M059J (cell line): ENCODE measurements around the gene SPESP1. TPM values are rescaled to one million over a fixed set of nuclear protein-coding genes. Genes with fewer than 3 reads are reported as not detected.

Experiments used
- DNase-seq: peaks from one replicate; pipeline ENCODE4 v3.0.0-alpha.2; 2012; ENCODE audit warnings: low read depth
- total RNA-seq: library from RNA; depleted of rRNA; stranded (reverse); fragments of >200 nt; shearing (Covaris generic); gene quantifications from 2 replicates; pipeline ENCODE4 v1.2.3, GENCODE V29; 2014; rRNA removed

SPESP1 gene
- not detected in 2 replicates for total RNA-seq

DNA sequence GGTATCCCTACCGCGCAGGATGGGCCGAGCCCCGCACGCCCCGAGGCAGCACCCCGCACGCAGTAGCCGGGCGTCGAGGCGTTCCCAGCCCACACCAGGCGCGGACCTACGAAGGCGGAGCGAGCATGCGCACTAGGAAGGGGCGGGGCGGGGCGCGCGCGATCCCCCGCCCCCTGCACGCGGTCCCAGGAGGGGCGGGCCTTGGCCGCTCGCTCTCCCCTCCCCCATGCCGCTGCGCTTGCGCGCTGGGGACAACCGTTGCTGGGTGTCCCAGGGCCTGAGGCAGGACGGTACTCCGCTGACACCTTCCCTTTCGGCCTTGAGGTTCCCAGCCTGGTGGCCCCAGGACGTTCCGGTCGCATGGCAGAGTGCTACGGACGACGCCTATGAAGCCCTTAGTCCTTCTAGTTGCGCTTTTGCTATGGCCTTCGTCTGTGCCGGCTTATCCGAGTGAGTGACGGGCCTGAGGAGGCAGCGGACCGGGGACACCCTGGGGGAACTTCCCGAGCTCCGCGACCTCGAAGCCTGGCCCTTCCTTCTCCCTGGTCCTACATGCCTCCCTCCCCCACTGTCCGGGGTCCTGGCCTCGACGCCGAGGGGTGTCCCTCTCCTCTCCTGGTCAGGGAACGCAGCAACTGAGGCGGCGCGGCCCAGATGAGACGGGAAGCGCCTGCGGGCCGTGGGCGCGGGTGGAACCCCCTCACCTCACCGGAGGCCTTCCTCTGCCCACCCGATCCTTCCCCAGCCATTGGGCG is at the start of gene SPESP1:
Gene SPESP1, plus strand, starts transcription at position 258 of the 755 bp plus-strand sequence. Its CDS starts 129 bp downstream, at position 387.
- no peak for DNase-seq

DNA sequence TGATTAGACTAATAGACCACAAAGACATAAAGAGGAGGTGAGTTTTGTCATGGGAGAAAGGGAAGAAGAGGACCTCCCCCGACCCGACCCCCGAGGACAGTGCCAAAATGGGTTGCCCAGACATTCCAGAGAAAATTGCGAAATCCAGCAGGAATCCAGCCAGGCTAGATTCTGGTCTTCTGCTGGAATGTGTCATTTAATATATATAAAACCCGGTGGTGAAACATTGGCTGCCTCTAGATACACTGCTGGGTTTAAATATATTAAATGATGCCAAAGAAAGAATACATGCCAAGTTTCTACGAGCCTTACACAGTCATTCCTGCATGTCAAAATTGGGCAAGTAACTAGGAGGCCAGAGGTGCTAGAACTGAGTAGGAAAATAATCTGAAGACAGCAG is 45.3 kb upstream of the SPESP1 start:
- peak; percentile 15 for DNase-seq

DNA sequence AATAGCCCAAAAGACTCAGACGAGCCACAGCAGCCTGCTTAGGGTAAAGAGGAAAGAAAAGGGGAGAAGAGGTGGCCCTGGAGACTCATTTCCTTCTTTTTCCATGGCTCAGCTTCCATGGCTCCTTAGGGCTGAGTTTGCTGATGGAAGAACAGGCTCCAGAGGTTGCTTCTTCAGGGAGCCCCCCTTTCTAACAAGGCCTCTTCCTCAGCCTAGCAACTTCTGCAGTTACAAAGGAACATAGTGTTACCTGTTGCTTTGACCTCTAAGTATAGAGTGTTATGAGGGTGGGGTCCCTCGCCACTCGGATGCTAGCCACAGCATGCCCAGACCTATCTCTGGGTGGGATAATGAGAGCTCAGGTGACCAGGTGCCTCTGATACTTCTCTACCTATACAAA is 43.2 kb upstream of the SPESP1 start:
- no peak for DNase-seq

DNA sequence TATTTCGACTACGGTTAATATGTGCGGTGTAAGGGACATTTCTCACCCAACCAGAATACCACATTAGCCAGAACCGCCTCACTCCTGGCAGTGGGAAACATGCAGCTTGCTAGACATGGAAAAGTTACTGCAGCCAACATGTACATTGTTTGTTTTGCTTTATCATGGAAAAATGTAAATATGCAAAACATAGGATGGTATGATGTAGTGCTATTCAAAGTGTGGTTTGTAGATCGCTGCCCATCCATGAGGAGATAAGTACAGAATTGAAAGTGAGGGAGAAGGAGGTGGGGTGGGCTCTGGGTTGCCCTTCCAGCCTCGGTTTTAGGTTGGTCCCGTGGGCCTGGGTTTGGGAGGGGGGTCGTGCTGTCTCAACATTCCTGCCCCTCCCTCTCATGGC is 42.5 kb upstream of the SPESP1 start:
- no peak for DNase-seq

DNA sequence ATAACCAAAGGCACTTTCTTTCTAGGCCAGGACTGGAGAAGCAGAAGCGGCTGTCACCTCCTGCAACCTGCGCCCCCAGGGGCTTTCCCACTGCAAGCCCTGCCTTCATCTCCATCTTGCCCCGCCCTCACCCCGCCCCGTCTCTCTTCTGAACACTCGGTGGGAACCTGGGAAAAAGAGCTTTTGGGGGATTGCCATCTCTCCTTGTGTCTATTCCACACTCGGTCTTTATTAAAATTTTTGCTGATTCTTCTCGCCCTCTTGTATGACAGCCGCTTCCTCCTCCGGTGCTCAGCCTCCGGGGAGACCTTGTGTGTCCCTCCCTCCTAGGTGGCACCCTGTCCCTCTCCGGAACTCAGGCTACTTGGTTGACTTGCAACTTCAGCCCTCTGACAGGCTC is 41.9 kb upstream of the SPESP1 start:
- DNase-seq, result no peak

DNA sequence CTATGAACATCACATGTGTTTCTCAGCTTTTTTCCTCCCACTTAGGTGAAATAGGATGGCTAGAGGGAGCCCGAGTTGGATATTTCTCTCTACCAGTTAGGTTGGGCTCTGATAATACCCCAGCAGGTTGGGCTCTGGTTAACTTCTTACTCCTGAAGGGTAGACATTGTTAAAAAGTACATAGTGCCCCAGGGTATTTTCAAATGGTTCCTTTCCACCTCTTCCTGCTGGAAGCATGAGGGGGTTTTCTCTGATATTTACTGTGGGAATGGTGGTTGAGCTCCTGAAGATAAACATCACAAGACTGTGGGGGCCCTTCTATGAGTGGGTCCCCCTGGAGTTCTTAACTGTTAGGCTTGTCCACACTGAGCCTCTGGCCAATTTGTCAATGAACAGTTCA is 36.1 kb upstream of the SPESP1 start:
- peak; percentile 14 for DNase-seq

DNA sequence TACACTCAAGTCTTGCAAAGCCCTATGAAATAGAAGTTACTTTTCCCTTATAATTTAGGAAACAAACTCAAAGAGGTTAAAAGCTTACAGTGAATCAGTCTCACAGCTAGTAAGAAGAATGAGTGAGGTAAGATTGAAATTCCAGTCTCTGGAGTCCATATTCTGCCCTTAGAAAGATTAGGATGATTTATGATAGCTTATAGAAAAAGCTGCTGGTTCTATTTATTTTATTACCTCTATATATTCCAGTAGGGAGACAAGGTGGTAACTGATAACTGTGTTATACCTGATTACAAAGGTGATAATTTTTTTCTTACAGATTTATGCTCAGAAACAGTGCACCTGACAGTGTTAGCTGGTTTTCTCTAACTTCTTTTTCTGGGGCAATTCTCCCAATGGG is 34.1 kb upstream of the SPESP1 start:
- no peak for DNase-seq

DNA sequence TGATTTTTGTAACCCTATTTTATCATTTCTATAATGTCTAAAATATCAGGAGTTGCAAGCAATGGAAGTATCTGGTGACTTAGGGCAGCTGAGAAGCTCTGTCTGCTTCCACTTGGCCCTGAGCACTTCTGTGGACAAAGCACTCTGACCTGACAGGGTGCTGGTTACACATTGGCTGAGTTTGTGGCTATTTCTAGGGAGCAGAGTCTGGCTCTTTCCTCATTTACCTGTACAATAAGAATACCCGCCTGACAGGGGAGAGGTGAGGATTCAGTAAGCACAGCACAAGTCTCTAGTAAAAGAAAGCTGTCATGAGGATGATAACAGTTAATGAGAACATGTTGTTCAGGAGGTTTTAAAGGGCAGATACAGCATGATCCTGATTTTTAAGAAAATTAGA is 33.3 kb upstream of the SPESP1 start:
- no peak for DNase-seq

DNA sequence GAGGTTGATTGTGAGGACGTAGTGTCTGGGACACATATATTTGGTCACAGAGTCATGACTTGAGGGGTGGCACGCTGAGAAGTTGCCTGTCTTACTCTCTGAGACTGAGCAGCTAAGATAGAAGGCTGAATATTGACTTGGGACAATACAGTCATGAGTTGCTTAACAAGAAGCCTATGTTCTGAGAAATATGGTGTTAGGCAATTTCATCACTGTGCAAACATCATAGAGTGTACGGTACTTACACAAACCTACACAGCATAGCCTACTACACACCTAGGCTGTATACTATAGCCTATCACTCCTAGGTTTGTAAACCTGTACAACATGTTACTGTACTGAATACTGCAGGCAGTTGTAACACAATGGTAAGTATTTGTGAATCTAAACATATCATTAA is 30.3 kb upstream of the SPESP1 start:
- no peak for DNase-seq

DNA sequence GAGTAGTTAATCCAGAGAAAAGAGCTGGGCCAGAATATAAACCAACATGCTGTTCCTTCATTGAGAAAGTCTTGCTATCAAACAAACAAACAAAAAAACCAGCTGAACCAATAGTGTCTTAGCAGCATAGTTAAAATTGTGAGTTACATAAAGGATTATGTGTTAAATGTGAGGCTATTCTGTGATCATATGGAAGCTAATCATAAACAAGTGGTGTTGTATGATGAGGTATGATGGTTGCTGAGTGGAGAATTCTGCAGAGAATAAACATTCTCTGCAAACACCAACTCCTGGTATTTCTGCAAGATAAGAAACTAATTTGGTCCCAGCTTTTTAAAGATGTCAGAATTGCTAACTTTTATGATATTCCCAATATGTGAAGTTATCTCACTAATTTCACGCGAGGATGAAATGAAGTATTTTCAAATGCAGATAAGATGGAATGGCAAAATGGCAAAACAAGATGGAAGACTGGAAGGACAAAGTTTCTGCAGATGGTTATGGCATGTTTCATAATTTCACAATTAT is 22.9 kb upstream of the SPESP1 start:
- no peak for DNase-seq

DNA sequence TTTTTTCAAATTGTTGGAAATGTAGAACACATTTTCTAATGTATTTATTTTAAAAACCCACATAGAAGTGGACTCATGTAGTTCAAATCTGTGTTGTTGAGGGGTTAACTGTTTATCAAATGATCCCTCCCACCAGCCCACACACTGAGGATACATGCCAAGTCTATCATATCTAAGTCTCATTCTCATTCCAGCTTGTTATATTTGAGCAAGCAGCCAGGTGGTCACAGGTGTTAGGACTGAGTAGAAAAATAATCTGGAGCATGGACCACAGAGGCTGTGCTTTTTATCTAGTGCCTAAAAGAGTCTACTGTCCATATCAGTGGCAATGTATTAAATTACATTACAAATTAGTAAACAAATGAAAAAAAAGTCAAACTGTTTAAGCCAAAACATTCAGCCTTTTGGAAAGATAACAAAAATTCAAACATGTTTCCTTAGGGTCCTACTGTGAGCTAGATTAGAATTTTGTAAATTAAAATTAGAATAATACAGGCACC is 20.7 kb upstream of the SPESP1 start:
- no peak for DNase-seq

DNA sequence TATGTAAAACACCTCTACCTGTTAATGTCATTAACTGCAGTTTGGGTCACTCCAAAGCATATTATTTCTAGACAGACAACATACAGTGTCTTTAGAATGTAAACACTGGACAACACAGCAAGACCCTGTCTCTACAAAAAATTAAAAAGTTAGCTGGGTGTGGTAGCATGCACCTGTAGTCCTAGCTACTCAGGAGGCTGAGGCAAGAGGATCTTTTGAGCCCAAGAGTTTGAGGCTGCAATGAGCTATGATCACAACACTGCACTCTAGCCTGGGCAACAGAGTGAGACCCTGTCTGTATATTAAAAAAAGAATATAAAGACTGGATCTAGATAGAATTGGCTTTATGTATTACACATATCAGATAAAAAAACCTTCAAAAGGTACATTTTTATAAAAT is 20.0 kb upstream of the SPESP1 start:
- DNase-seq, result no peak

DNA sequence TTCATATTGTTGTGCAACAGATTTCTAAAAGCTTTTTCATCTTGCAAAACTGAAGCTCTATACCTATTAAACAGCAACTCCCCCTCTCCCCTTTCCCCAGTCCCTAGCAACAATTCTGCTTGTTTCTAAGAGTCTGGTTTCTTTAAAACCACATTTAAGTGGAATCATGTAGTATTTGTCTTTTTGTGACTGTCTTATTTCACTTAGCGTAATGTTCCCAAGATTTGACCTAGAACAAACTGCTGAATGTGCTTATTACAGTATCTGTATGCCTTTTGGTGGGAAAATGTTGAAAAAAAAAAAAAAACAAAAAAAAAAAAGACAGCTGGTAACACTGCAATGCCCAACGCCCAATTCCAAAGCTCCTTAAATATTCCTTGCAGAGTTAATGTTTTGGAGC is 19.5 kb upstream of the SPESP1 start:
- no peak for DNase-seq

DNA sequence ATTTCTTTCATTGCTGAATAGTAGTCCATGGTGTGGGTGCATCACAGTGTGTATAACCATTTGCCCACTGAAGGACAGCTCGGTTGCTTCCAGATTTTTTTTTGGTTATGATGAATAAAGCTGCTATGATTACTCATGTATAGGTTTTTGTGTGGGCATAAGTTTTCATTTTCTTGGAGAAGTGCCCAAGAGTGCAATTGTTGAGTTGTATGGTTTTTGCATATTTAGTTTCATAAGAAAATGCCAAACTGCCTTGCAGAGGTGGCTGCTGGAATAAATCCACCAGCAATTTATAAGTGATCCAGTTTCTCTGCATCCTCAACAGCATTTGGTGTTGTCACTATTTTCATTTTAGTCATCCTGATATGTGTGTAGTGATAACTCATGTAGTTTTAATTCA is 8.4 kb upstream of the SPESP1 start:
- DNase-seq, result no peak

DNA sequence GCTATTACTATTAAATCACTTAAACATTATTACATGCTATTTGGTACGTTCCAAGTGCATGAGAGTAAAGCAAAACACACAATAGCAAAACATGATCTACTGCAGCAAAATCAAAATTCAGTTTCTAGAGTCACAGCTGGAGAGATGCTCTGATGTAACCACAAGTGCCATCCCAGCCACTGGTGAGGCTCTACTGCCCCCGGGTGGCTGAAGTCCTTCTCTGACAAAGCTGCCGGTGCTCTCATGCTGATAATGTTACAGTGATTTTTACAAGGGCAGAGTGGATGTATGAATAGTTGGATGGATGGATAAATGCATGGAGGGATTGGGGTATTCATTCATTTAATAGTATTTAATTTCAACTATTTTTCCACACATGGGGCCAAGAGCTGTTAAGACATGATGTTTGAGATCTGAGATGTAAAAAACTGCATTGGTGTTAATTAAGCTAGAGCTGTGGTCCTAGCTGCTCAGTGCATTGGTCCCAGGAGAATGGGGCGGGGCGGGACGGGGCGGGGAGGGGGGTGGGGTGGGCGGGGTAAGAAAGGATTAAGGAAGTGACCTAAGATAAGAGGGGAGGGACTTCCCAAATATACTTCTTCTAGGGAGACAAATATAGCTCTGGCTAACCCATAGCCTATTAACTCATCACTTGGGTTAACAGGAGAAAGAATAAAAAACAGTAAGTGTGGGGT is 5.3 kb upstream of the SPESP1 start:
- peak; percentile 66 for DNase-seq

DNA sequence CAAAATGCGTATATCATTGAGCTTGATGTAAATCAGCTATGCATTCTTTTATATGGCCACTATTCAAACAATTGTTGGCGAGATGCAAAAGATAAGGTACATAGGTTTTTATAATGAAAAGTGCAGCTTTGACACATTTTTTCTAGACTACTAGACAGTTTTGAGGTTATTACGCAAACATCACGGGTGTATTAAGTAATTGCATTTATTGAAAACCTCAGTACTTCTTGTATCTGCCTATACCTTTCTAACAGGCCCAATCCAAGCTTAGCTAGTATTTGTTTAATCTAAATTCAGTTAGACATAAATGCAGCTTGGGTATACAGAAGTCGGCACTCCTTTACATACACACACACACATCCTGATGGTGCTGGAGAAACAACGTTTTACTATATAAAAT is 2.7 kb downstream of the SPESP1 start:
- DNase-seq, result no peak

DNA sequence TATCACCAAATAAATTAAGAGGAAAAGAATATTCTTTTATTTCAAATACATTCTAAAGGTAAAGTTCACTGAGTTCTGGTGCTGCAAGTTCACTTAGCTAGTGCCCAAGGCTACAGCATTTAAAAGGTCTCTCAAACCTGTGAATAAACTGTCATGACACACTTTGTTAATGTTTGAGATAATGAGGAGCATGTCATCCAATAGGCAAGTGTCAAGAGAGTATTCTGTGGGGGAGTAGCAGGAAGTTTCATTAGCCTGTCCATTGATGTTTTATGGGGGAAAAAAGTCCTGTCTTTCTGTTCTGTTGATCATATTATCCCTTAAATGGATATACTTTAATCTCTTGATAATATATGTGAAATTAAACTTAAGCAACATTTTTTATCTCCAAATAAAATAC is 4.0 kb downstream of the SPESP1 start:
- DNase-seq, result no peak

DNA sequence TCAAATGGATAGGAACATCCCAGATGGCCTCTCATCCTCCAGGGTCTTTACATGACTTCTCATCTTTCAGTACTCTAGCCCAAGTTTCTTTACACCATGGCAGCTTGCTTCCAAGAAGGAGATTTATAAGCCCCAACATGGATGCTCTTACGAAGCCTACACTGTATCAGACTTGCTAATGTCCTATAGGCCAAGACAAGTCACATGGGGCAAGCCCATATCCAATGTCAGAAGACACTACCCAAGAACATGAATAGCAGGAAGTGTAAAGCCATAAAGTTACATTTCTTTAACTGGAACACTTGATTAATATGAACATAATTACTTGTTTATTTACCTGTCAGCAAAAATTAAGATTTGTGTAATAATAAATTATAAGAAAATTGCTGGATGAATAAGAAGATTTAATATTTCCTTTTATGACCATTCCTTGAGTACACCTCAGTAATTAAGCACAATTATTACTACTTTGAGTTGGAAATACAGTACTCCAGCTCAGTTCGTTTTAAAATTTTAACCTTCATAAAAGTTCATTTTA is 5.1 kb downstream of the SPESP1 start:
- DNase-seq, result no peak

DNA sequence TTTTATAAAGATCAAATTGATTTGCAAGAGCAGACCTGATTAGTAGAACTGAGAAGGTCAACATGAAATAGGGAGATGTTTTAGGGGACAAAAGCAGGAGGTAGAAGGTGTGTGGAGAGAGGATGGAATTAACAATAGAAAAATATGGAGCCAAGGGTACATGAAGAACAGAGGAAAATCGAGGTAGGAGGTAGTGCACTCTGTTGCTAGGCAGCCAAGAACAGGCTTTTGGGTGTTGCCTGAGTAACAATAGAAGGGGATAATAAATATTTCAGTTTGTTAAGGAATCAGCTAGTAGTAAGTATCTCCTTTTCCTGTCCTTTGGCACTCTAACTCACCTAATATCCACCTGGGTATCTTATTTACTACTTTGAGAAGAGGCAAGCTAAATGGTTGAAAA is 9.2 kb downstream of the SPESP1 start:
- no peak for DNase-seq

DNA sequence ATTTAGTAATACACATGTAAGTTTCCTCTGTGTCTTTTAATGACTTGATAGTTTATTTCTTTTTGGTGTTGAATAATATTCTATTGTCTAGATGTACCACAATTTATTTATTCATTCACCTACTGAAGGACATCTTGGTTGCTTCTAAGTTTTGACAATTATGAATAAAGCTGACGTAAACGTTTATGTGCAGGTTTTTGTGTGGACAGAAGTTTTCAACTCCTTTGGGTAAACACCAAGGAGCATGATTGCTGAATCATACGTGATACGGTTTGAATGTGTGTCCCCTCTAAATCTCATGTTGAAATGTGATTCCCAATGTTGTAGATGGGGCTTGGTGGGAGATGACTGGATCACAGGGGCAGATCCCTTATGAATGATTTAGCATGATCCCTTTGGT is 21.5 kb downstream of the SPESP1 start:
- DNase-seq, result no peak

DNA sequence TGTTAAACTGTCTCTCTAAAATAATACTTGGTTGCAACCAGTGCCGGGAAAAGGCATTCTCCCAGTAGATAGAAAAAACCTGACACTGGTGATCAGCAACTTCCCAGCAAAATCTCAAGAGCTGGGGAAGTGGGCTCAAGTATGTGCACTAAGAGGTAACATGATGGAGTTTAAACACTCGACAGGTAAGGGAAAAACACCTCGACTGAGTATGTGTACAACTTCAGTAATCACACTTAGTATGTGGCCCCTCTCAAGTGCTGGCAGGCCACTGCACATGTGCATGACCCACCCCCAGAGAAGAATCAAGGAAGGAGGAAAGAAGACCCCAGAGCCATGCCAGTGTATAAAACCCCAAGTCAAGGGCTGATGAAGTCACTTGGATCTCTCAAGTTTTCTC is 27.4 kb downstream of the SPESP1 start:
- no peak for DNase-seq

DNA sequence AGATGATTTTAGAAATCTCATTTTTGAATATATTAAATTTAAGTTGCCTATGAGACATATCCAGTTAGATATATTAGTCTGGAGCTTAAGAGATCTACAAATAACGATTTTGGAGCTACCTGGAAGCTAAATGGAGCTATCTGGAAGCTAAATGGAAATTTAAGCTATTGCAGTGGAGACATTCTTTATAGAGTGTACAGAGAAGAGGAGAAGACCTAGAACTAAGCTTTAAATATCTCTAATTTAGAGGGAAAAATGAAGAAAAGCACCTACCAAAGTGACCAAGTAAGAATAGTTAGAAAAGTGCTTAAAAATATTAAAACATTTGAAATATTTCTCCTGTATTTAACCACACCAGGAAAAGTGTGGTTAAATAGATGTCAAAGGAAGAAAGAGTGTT is 28.3 kb downstream of the SPESP1 start:
- DNase-seq, result no peak

DNA sequence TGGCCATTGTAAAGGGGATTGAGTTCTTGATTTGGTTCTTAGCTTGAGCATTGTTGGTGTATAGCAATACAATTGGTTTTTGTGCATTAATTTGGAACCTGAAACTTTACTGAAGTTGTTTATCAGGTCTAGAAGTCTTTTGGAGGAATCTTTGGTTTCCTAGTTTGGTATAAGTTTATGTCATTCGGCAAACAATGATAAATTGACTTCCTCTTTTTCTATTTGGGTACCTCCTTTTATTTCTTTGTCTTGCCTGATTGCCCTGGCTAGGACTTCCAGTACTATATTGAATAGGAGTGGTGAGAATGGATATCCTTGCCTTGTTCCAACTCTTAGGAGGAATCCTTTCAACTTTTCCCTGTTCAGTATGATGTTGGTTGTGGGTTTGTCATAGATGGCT is 32.1 kb downstream of the SPESP1 start:
- no peak for DNase-seq
